RWPE2 (cell line): ENCODE data around the gene MRPS16.

Experiments used
- ATAC-seq: fragments of 200-7000 bp; cut with Tn5 transposase; 3 replicates; pipeline ENCODE4 v1.9.1; 2021; ENCODE audit warnings: low read depth
- DNase-seq: peaks from one replicate; pipeline ENCODE4 v3.0.0-alpha.2; 2020; ENCODE audit warnings: low spot score
- H3K27ac ChIP-seq: fragments of 450-650 bp; 2 replicates; pipeline ENCODE4 v1.5.1; 2017; ENCODE audit warnings: mild to moderate bottlenecking; ENCODE audit not compliant: poor library complexity, severe bottlenecking
- H3K27me3 ChIP-seq: fragments of 250-450 bp; sonication (Bioruptor Pico); 2 replicates; pipeline ENCODE4 v1.5.1; 2021; ENCODE audit warnings: mild to moderate bottlenecking, moderate library complexity; ENCODE audit not compliant: insufficient read depth, poor library complexity, severe bottlenecking
- H3K36me3 ChIP-seq: fragments of 250-450 bp; sonication (Bioruptor Pico); 2 replicates; pipeline ENCODE4 v1.5.1; 2020; ENCODE audit warnings: low read depth, mild to moderate bottlenecking, moderate library complexity
- H3K4me1 ChIP-seq: fragments of 250-450 bp; sonication (Bioruptor Pico); 2 replicates; pipeline ENCODE4 v1.5.1; 2021; ENCODE audit warnings: mild to moderate bottlenecking, moderate library complexity; ENCODE audit not compliant: insufficient read depth, poor library complexity, severe bottlenecking
- H3K4me3 ChIP-seq: fragments of 250-450 bp; sonication (Bioruptor Pico); 2 replicates; pipeline ENCODE4 v1.5.1; 2021; ENCODE audit warnings: mild to moderate bottlenecking, moderate library complexity; ENCODE audit not compliant: severe bottlenecking
- H3K9me3 ChIP-seq: fragments of 250-450 bp; sonication (Bioruptor Pico); 2 replicates; pipeline ENCODE4 v1.5.1; 2021; ENCODE audit warnings: mild to moderate bottlenecking, moderate library complexity; ENCODE audit not compliant: severe bottlenecking
- TF ChIP-seq, protein P1 (sequence below): fragments of 450-650 bp; IDR thresholded peaks from one replicate; pipeline ENCODE4 v1.5.1; 2017; ENCODE audit warnings: mild to moderate bottlenecking, moderate library complexity; ENCODE audit not compliant: poor library complexity, severe bottlenecking

The MRPS16 gene

DNA sequence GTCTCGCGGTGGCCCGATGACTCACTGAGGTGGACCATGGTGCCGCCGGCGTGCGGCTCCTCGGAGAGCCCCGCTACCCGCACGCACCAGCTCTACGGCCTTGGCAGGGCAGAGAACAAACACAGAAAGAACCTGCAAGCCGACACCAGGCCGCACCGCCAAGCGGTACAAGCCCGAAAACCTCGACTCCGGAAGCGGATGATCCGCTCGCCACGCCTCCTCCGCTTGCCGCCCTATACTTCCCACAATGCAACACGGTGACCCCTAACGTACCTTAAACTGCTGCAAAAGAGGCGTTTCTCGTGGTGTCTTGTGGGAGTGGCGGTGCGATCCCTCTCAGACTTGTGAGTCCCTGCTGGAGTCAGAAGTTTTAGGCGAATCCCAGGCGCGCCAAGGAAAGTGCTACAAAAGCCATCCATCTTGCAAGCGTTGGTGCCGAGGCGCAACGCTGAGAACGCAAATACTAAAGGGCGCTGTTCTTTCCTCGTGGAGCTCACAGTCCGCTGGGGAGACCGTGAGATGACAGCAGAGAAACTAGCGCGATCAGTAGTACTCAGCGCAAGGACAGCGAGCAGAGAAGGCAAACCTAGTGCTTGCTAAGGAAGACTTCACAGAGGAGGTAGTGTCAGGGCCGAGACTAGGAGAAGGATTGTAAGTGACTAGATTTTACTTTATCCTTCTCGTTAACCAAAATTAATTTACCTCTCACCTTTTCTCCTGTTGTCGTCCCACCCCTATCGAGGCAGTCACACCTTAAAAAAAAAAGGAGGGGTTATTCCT is at the start of gene MRPS16:
Gene MRPS16 (minus strand): TSS at position 200 of the 780 bp plus-strand sequence. CDS start 162 bp downstream, at position 38.
- DNase-seq, result peak; percentile 93
- H3K4me1 ChIP-seq, result peaks cover 10% of the 10 kb centered on the region

DNA sequence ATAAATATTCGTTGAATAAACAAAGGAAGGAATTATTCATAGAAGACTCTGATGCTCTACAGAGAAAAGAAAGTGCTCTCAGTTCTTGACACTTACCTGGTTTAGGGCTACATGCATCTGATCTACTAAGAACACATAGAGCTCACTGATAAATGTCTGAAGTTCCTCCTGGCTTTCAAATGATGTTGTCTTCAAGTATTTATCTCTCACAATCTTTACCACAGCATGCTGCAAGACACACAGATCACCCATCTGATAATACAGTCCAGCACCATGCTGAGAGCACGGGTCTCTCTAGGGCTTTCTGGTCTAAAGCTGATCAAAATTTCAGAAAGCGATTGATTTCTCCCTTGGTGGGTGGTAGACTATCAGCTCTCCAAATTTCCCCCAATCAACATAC is 44.5 kb upstream of the MRPS16 start:
- Histone ChIP-seq H3K9me3 (no peaks in the 10 kb centered on the region), H3K27ac (no peak overlapping the region), H3K4me1 (no peaks in the 10 kb centered on the region), H3K4me3 (no peak overlapping the region), H3K27me3 (peaks cover 8% of the 10 kb centered on the region), H3K36me3 (no peaks in the 10 kb centered on the region)
- no peak for DNase-seq
- TF ChIP-seq, protein P1, sequence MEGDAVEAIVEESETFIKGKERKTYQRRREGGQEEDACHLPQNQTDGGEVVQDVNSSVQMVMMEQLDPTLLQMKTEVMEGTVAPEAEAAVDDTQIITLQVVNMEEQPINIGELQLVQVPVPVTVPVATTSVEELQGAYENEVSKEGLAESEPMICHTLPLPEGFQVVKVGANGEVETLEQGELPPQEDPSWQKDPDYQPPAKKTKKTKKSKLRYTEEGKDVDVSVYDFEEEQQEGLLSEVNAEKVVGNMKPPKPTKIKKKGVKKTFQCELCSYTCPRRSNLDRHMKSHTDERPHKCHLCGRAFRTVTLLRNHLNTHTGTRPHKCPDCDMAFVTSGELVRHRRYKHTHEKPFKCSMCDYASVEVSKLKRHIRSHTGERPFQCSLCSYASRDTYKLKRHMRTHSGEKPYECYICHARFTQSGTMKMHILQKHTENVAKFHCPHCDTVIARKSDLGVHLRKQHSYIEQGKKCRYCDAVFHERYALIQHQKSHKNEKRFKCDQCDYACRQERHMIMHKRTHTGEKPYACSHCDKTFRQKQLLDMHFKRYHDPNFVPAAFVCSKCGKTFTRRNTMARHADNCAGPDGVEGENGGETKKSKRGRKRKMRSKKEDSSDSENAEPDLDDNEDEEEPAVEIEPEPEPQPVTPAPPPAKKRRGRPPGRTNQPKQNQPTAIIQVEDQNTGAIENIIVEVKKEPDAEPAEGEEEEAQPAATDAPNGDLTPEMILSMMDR, result no peak
- ATAC-seq, result no peak

More for the DNA sequence above, at the start of gene MRPS16:
- no peaks in the 10 kb centered on the region for H3K27me3 ChIP-seq
- ATAC-seq, result peak; percentile 84
- no peaks in the 10 kb centered on the region for H3K9me3 ChIP-seq
- H3K36me3 ChIP-seq, result peaks cover 48% of the 10 kb centered on the region
- H3K27ac ChIP-seq, result peak within 1 kb of the TSS; percentile 77
- TF ChIP-seq, protein P1, result no peak
- peak within 1 kb of the TSS; percentile 84 for H3K4me3 ChIP-seq

DNA sequence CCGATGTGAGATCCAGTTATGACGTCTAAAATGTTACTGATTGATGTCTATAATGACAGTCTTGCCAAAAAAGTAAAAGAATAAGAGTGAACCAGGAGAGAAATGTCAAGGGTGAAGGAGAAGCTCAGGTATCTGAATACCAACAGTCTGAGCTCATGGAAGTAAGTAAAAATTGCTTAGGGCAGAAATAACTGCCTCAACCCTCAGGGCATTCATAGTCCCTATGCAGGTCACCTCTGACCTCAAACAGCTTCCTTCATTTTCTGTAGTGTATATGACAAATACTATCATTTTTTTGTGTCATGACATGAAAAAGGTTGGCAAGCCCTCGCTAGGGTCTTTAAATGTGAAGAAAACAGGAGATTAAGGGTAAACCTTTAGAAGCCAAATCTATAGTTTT is 41.0 kb upstream of the MRPS16 start:
- DNase-seq (no peak), ATAC-seq (no peak)
- H3K27me3 ChIP-seq, result peaks cover 8% of the 10 kb centered on the region
- no peaks in the 10 kb centered on the region for H3K9me3 ChIP-seq
- no peaks in the 10 kb centered on the region for H3K36me3 ChIP-seq
- TF ChIP-seq, protein P1, result no peak
- no peaks in the 10 kb centered on the region for H3K4me1 ChIP-seq
- H3K4me3 ChIP-seq, result no peak overlapping the region
- no peak overlapping the region for H3K27ac ChIP-seq

DNA sequence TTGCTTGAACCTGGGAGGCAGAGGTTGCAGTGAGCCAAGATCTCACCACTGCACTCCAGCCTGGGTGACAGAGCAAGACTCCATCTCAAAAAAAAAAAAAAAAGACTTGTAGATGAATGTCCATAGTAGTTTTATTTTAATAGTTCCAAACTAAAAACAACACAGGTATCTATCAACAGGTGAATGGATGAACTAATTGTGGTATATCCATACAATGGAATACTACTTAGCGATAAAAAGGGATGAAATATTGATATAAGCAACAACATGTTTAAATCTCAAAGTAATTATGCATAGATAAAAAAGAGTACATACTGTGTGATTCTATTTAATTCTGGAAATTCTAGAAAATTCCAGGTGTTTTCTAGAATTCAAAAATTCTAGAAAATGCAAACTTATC is 37.5 kb upstream of the MRPS16 start:
- no peaks in the 10 kb centered on the region for H3K36me3 ChIP-seq
- H3K4me1 ChIP-seq, result no peaks in the 10 kb centered on the region
- H3K27ac ChIP-seq, result no peak overlapping the region
- no peaks in the 10 kb centered on the region for H3K9me3 ChIP-seq
- ATAC-seq (no peak), DNase-seq (no peak)
- no peak overlapping the region for H3K4me3 ChIP-seq
- H3K27me3 ChIP-seq, result no peaks in the 10 kb centered on the region
- TF ChIP-seq, protein P1, result no peak

DNA sequence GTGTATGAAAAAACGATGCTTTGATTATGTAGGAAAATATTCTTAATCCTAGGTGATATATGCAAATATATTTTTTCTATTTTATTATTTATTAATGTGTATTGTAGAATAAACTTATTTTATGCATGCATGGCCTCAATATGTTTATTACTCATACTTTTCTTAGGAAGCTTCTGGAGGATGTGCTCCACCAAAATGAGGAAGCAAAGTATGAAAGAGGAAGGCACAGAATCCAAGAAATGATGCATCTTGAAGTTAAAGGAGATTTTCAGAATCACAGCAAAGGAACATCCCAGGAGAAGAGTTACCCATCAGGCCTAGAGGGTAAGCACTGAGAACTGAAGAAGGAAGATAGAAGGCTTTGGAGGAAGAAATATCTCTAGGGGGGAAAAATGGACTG is 35.0 kb upstream of the MRPS16 start:
- Histone ChIP-seq H3K9me3 (no peaks in the 10 kb centered on the region), H3K27ac (no peak overlapping the region), H3K27me3 (no peaks in the 10 kb centered on the region), H3K4me3 (no peak overlapping the region), H3K4me1 (no peaks in the 10 kb centered on the region), H3K36me3 (no peaks in the 10 kb centered on the region)
- TF ChIP-seq, protein P1, result no peak
- ATAC-seq (no peak), DNase-seq (no peak)
